Prostate gland (tissue), 2 donors: ENCODE results near the gene APOA4.

Experiments used
- CTCF ChIP-seq, 4 experiments: fragments of 200-600 bp in 2 of 4; fragments of 450-650 bp in 2 of 4; sonication (generic) in 2 of 4; IDR thresholded peaks; 1 replicate in 3 of 4; 2 replicates in 1 of 4; pipeline ENCODE4 v1.5.1; 2016 to 2019; ENCODE audit warnings: antibody characterized with exemption in 4 of 4, mild to moderate bottlenecking in 2 of 4, moderate library complexity in 2 of 4
- POLR2A ChIP-seq: fragments of 450-650 bp; IDR thresholded peaks from one replicate; pipeline ENCODE4 v1.6.1; 2016; ENCODE audit warnings: antibody characterized with exemption, mild to moderate bottlenecking
- POLR2AphosphoS5 ChIP-seq: sonication (generic); formaldehyde crosslinking; IDR thresholded peaks from one replicate; pipeline ENCODE4 v1.6.1; 2017; ENCODE audit warnings: antibody characterized with exemption

GRCh38 chr11:116843661-116844060 lies 20.6 kb upstream of the APOA4 start:
- TF ChIP-seq CTCF (IDR thresholded peaks at IDR 0.05) = no peak
- TF ChIP-seq POLR2A = no peak
- TF ChIP-seq POLR2AphosphoS5 = no peak
